Astrocyte (in vitro differentiated cells and primary cell): Measurements from ENCODE around the gene DCHS1. TPM values are rescaled to one million over a fixed set of nuclear protein-coding genes. Genes with fewer than 3 reads are reported as not detected.

Experiments used
- DNase-seq: peaks from one replicate; pipeline ENCODE4 v3.0.0-alpha.2; 2010; ENCODE audit warnings: low read depth
- FAIRE-seq: peaks from 2 replicates; lab custom pipeline; 2011; peaks lifted over from hg19 to GRCh38; lab: Jason Lieb, UNC
- H2AFZ ChIP-seq: 2 replicates; pipeline ENCODE4 v1.6.0; 2012; ENCODE audit warnings: low read depth, low read length, inconsistent platforms
- H3K27ac ChIP-seq: 2 replicates; pipeline ENCODE4 v1.5.1; 2011; ENCODE audit warnings: low read depth, low read length, inconsistent platforms
- H3K27me3 ChIP-seq: 2 replicates; pipeline ENCODE4 v1.6.0; 2011; ENCODE audit warnings: low read length, inconsistent platforms; ENCODE audit not compliant: insufficient read depth
- H3K36me3 ChIP-seq: 2 replicates; pipeline ENCODE4 v1.5.1; 2011; ENCODE audit warnings: low read length, inconsistent platforms; ENCODE audit not compliant: insufficient read depth
- H3K4me1 ChIP-seq: 2 replicates; pipeline ENCODE4 v1.5.1; 2011; ENCODE audit warnings: low read length, inconsistent platforms; ENCODE audit not compliant: insufficient read depth
- H3K4me2 ChIP-seq: 2 replicates; pipeline ENCODE4 v1.6.0; 2012; ENCODE audit warnings: low read length, inconsistent platforms
- H3K4me3 ChIP-seq: 2 replicates; pipeline ENCODE4 v1.5.1; 2011; ENCODE audit warnings: low read depth, mild to moderate bottlenecking, low read length, inconsistent platforms; ENCODE audit not compliant: insufficient read depth
- H3K79me2 ChIP-seq: 2 replicates; pipeline ENCODE4 v1.6.0; 2012; ENCODE audit warnings: mild to moderate bottlenecking, low read length, inconsistent platforms; ENCODE audit not compliant: insufficient read depth
- H3K9ac ChIP-seq: 2 replicates; pipeline ENCODE4 v1.6.0; 2012; ENCODE audit warnings: mild to moderate bottlenecking, low read length, inconsistent platforms
- H3K9me3 ChIP-seq: 2 replicates; pipeline ENCODE4 v1.5.1; 2012; ENCODE audit warnings: low read depth, mild to moderate bottlenecking, low read length, inconsistent platforms; ENCODE audit not compliant: insufficient read depth
- H4K20me1 ChIP-seq: 2 replicates; pipeline ENCODE4 v1.6.0; 2012; ENCODE audit warnings: low read length, inconsistent platforms; ENCODE audit not compliant: insufficient read depth
- H3K27ac Mint-ChIP-seq: one replicate; pipeline ENCODE4 v1.8.0; 2021; ENCODE audit warnings: mild to moderate bottlenecking, mixed read lengths; ENCODE audit not compliant: unreplicated experiment
- H3K27me3 Mint-ChIP-seq: one replicate; pipeline ENCODE4 v1.8.0; 2021; ENCODE audit warnings: low read depth, mixed read lengths; ENCODE audit not compliant: unreplicated experiment
- H3K36me3 Mint-ChIP-seq: one replicate; pipeline ENCODE4 v1.8.0; 2021; ENCODE audit warnings: low read depth, mixed read lengths; ENCODE audit not compliant: unreplicated experiment
- H3K4me1 Mint-ChIP-seq: one replicate; pipeline ENCODE4 v1.8.0; 2021; ENCODE audit warnings: low read depth, mixed read lengths; ENCODE audit not compliant: unreplicated experiment
- H3K4me3 Mint-ChIP-seq: one replicate; pipeline ENCODE4 v1.8.0; 2021; ENCODE audit warnings: mild to moderate bottlenecking, moderate library complexity, mixed read lengths; ENCODE audit not compliant: unreplicated experiment
- H3K9me3 Mint-ChIP-seq: one replicate; pipeline ENCODE4 v1.8.0; 2021; ENCODE audit warnings: mild to moderate bottlenecking, mixed read lengths; ENCODE audit not compliant: unreplicated experiment
- CTCF ChIP-seq: IDR thresholded peaks from 2 replicates; pipeline ENCODE4 v1.5.1; 2011; ENCODE audit warnings: low read depth, mild to moderate bottlenecking, inconsistent platforms, low read length, moderate library complexity; ENCODE audit not compliant: insufficient read depth
- EZH2 ChIP-seq: IDR thresholded peaks from 2 replicates; pipeline ENCODE4 v1.6.1; 2012; ENCODE audit warnings: mild to moderate bottlenecking, low read length, inconsistent platforms; ENCODE audit not compliant: insufficient read depth
- total RNA-seq: library from RNA; stranded (reverse); gene quantifications from 2 replicates; pipeline ENCODE4 v1.2.1, GENCODE V29; 2021

DCHS1 gene
- total RNA-seq, 1 donor from 2014 or later: 8.4 TPM

GRCh38 chr11:6607190-6607795 is 48.3 kb downstream of the DCHS1 start:
- Histone ChIP-seq H3K27ac (peak overlapping the region; percentile 31), H3K27me3 (no peaks in the 10 kb centered on the region), H3K79me2 (peaks cover 95% of the 10 kb centered on the region), H3K4me3 (peak overlapping the region; percentile 1), H2AFZ (no peak overlapping the region), H3K9me3 (no peaks in the 10 kb centered on the region), H3K36me3 (peaks cover 38% of the 10 kb centered on the region), H3K4me2 (peak overlapping the region; percentile 97), H3K4me1 (peaks cover 57% of the 10 kb centered on the region), H4K20me1 (peaks cover 22% of the 10 kb centered on the region), H3K9ac (peak overlapping the region; percentile 14)
- Mint-ChIP-seq H3K27me3 (no peaks in the 10 kb centered on the region), H3K27ac (peak overlapping the region; percentile 35), H3K36me3 (peaks cover 20% of the 10 kb centered on the region), H3K4me1 (peaks cover 40% of the 10 kb centered on the region), H3K9me3 (no peaks in the 10 kb centered on the region), H3K4me3 (peak overlapping the region; percentile 58)
- FAIRE-seq (no peak), DNase-seq (peak; percentile 58)
- no peak for TF ChIP-seq CTCF
- TF ChIP-seq EZH2: no peak

GRCh38 chr11:6606471-6607189 is 49.0 kb downstream of the DCHS1 start:
- no peaks in the 10 kb centered on the region for H3K27me3 Mint-ChIP-seq
- Histone ChIP-seq H3K79me2 (peaks cover 99% of the 10 kb centered on the region), H3K36me3 (peaks cover 39% of the 10 kb centered on the region), H3K27me3 (no peaks in the 10 kb centered on the region), H4K20me1 (peaks cover 28% of the 10 kb centered on the region), H3K27ac (peak overlapping the region; percentile 80), H3K4me3 (peak overlapping the region; percentile 38), H2AFZ (no peak overlapping the region), H3K9me3 (no peaks in the 10 kb centered on the region), H3K9ac (peak overlapping the region; percentile 63), H3K4me2 (peak overlapping the region; percentile 97), H3K4me1 (peaks cover 61% of the 10 kb centered on the region)
- FAIRE-seq (peak; percentile 26), DNase-seq (peak; percentile 91)
- H3K9me3 Mint-ChIP-seq: no peaks in the 10 kb centered on the region
- H3K27ac Mint-ChIP-seq: no peak overlapping the region
- peaks cover 46% of the 10 kb centered on the region for H3K4me1 Mint-ChIP-seq
- TF ChIP-seq CTCF (no peak), EZH2 (no peak)
- H3K4me3 Mint-ChIP-seq: peak overlapping the region; percentile 58
- H3K36me3 Mint-ChIP-seq: peaks cover 21% of the 10 kb centered on the region
